ENCODE results near the gene CCAR1.
"Not testable (repeated sequence)": the region's sequence is repeated elsewhere in the genome, so short reads cannot be mapped to it uniquely, and the experiment has no call there.

Gene CCAR1

DNA sequence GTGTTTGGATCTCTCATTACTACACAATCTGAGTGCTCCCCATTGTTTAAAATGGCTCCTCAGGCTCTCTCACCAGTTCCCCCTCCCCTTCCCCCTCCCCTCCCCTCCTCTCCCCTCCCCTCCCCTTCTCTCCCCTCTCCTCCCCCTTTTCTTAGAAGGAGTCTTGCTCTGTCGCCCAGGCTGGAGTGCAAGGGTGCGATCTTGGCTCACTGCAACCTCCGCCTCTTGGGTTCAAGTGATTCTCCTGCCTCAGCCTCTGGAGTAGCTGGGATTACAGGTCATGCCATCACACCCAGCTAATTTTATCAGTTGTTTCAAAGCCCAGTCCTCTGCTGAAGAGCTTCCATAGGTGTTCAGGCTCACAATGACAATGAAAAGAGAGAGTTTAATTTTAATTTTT, 3.6 kb upstream of the CCAR1 start:
- H3K4me3 ChIP-seq (ENCODE audit: low read length): no peak overlapping the region
- no peak for TF ChIP-seq CTCF (IDR thresholded peaks at IDR 0.05; ENCODE audit: insufficient read depth, low read depth, low read length, missing control alignments)
- no peak for DNase-seq (ENCODE audit: low read depth)

- no peak for TF ChIP-seq CTCF (IDR thresholded peaks at IDR 0.05; ENCODE audit: insufficient read depth, low read depth, low read length, missing control alignments)
- DNase-seq (ENCODE audit: low read depth): no peak
- peak overlapping the region; percentile 85 for H3K4me3 ChIP-seq (ENCODE audit: low read length)
Observed at GRCh38 chr10:68721673-68722335, 765 bp downstream of the CCAR1 start.

GRCh38 chr10:68725016-68725415, 4.0 kb downstream of the CCAR1 start:
- H3K4me3 ChIP-seq (ENCODE audit: low read length): no peak overlapping the region
- no peak for TF ChIP-seq CTCF (IDR thresholded peaks at IDR 0.05; ENCODE audit: insufficient read depth, low read depth, low read length, missing control alignments)
- DNase-seq (ENCODE audit: low read depth): no peak

DNA sequence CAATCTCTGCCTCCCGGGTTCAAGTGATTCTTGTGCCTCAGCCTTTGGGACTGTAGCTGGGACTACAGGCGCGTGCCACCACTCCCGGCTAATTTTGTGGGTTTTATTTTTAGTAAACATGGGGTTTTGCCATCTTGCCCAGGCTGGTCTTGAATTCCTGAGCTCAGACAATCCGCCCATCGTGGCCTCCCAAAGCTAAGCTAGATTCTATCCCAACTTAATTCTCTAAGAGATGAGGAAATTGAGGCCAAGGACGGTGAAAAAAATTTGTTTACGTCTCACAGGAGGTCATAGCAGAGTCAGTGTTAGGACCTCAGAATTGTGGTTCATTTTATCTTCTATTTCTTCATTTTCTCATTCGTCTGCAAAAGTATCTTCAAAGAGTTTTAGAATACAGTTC, 6.1 kb downstream of the CCAR1 start:
- no peak for DNase-seq (ENCODE audit: low read depth)
- H3K4me3 ChIP-seq (ENCODE audit: low read length): no peak overlapping the region
- TF ChIP-seq CTCF (IDR thresholded peaks at IDR 0.05; ENCODE audit: insufficient read depth, low read depth, low read length, missing control alignments): no peak

DNA sequence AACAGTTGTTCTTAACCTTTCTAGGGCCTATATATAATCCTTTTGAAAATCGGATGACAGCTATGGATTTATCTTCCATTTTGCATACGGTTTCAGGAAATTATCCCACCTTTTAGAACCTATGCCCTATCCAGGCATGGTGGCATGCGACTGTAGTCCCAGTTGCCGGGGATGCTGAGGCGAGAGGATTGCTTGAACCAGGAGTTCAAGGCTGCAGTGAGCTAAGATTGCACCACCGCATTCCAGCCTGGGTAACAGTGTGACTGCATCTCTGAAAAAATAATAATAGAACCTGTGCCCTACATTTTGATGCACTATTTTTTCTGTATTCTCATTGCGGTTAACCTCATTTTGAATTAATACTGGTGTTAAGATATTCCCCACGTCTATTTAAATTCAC, 11.6 kb downstream of the CCAR1 start:
- H3K4me3 ChIP-seq (ENCODE audit: low read length): no peak overlapping the region
- TF ChIP-seq CTCF (IDR thresholded peaks at IDR 0.05; ENCODE audit: insufficient read depth, low read depth, low read length, missing control alignments): no peak
- no peak for DNase-seq (ENCODE audit: low read depth)

DNA sequence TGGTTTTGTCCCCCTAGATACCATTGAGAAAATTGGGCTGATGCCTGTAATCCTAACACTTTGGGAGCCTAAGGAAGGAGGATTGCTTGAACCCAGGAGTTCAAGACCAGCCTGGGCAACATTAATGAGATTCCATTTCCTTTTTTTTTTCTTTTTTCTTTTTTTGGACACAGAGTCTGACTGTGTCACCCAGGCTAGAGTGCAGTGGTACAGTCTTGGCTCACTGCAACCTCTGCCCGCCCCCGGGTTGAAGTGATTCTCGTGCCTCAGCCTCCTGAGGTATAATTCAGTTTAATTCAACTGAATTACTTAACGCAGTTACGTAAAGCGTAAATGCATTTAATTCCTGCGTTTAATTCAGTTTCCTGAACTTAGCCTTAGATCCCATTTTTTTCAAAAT, 13.3 kb downstream of the CCAR1 start:
- no peak overlapping the region for H3K4me3 ChIP-seq (ENCODE audit: low read length)
- TF ChIP-seq CTCF (IDR thresholded peaks at IDR 0.05; ENCODE audit: insufficient read depth, low read depth, low read length, missing control alignments): no peak
- no peak for DNase-seq (ENCODE audit: low read depth)

DNA sequence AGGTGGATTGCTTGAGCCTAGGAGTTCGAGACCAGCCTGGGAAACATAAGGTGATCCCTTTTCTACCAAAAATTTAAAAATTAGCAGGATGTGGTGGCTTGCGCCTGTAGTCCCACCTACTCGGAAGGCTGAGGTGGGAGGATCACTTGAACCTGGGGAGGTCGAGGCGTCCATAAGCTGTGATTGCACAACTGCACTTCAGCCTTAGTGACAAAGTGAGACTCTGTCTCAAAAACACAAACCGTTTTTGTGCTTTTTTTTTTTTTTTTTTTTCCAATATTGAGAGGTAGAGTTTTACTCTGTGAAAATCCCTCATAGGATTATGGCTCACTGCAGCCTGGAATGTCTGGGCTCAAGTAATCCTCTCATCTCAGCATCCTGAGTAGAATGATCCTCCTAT, 14.1 kb downstream of the CCAR1 start:
- DNase-seq (ENCODE audit: low read depth): no peak
- no peak overlapping the region for H3K4me3 ChIP-seq (ENCODE audit: low read length)
- no peak for TF ChIP-seq CTCF (IDR thresholded peaks at IDR 0.05; ENCODE audit: insufficient read depth, low read depth, low read length, missing control alignments)

- H3K4me3 ChIP-seq (ENCODE audit: low read length); DNase-seq (ENCODE audit: low read depth): not testable (repeated sequence)
Observed at GRCh38 chr10:68735739-68736138, 14.7 kb downstream of the CCAR1 start.

GRCh38 chr10:68740676-68741075, 19.6 kb downstream of the CCAR1 start:
- not testable (repeated sequence) for H3K4me3 ChIP-seq (ENCODE audit: low read length); DNase-seq (ENCODE audit: low read depth)

Measured in epithelial cell of esophagus (primary cell).